Osteoblast (primary cell): ENCODE data around the gene SCAMP2. TPM values are rescaled to one million over a fixed set of nuclear protein-coding genes. Genes with fewer than 3 reads are reported as not detected.

Experiments
- DNase-seq: peaks from one replicate; pipeline ENCODE4 v3.0.0; 2011; ENCODE audit warnings: low spot score, mixed read lengths; ENCODE audit not compliant: insufficient read length; ENCODE audit errors: missing footprints
- H2AFZ ChIP-seq: 2 replicates; pipeline ENCODE4 v1.6.0; 2011; ENCODE audit warnings: mild to moderate bottlenecking, low read length
- H3K27ac ChIP-seq: 2 replicates; pipeline ENCODE4 v1.5.1; 2011; ENCODE audit warnings: mild to moderate bottlenecking, low read depth, low read length, moderate library complexity
- H3K27me3 ChIP-seq: 2 replicates; pipeline ENCODE4 v1.6.0; 2012; ENCODE audit warnings: mild to moderate bottlenecking, control low read depth, inconsistent platforms, low read length, moderate library complexity; ENCODE audit not compliant: insufficient read depth
- H3K36me3 ChIP-seq: 2 replicates; pipeline ENCODE4 v1.5.1; 2011; ENCODE audit warnings: mild to moderate bottlenecking, low read length, control low read depth, moderate library complexity; ENCODE audit not compliant: insufficient read depth
- H3K4me1 ChIP-seq: 2 replicates; pipeline ENCODE4 v1.5.1; 2011; ENCODE audit warnings: mild to moderate bottlenecking, low read length, control low read depth, moderate library complexity; ENCODE audit not compliant: insufficient read depth
- H3K4me2 ChIP-seq: 2 replicates; pipeline ENCODE4 v1.6.0; 2011; ENCODE audit warnings: mild to moderate bottlenecking, low read length; ENCODE audit not compliant: insufficient read depth
- H3K4me3 ChIP-seq: fragments of 200-600 bp; sonication (generic); 3 replicates; pipeline ENCODE4 v1.5.1; 2012; ENCODE audit warnings: mild to moderate bottlenecking, low read length, inconsistent platforms; ENCODE audit not compliant: insufficient read depth
- H3K79me2 ChIP-seq: 2 replicates; pipeline ENCODE4 v1.6.0; 2012; ENCODE audit warnings: mild to moderate bottlenecking, low read length, control low read depth, inconsistent platforms; ENCODE audit not compliant: insufficient read depth
- H3K9me3 ChIP-seq: 2 replicates; pipeline ENCODE4 v1.5.1; 2011; ENCODE audit warnings: low read depth, low read length, control low read depth
- H4K20me1 ChIP-seq: 2 replicates; pipeline ENCODE4 v1.6.0; 2012; ENCODE audit warnings: mild to moderate bottlenecking, low read length, control low read depth; ENCODE audit not compliant: insufficient read depth
- total RNA-seq: library from RNA; depleted of rRNA; stranded (reverse); fragments of >200 nt; gene quantifications from 2 replicates; pipeline ENCODE4 v1.2.3, GENCODE V29; 2012
- TF ChIP-seq, protein P1 (sequence below): IDR thresholded peaks from 2 replicates; pipeline ENCODE4 v1.5.1; 2011; ENCODE audit warnings: mild to moderate bottlenecking, low read depth, low read length, moderate library complexity; ENCODE audit errors: extremely low read depth

Gene SCAMP2
- total RNA-seq, 1 donor = 23.9 TPM

DNA sequence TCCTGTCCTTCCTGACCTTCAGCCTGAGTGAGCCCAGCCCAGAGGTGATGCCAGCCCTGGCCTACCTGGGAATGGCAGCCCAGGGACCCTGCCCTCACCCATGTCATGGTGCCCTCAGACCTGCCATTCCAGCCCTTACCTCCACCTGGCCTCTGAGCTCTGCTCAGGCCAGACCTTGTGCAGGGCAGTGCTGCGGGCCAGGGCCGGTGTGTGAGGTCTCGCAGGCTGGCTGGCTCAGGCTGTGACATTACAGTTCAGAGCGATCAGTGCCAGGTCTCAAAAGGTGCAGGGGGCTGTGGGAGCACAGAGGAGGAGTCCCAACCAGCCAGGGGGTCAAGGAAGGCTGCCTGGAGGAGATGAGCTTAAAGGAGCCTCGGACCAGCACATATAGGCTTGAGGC, 53.1 kb downstream of the SCAMP2 start:
- no peak for DNase-seq
- H3K4me2 ChIP-seq = no peak overlapping the region
- H3K4me3 ChIP-seq = no peak overlapping the region
- H2AFZ ChIP-seq = no peak overlapping the region
- TF ChIP-seq, protein P1, sequence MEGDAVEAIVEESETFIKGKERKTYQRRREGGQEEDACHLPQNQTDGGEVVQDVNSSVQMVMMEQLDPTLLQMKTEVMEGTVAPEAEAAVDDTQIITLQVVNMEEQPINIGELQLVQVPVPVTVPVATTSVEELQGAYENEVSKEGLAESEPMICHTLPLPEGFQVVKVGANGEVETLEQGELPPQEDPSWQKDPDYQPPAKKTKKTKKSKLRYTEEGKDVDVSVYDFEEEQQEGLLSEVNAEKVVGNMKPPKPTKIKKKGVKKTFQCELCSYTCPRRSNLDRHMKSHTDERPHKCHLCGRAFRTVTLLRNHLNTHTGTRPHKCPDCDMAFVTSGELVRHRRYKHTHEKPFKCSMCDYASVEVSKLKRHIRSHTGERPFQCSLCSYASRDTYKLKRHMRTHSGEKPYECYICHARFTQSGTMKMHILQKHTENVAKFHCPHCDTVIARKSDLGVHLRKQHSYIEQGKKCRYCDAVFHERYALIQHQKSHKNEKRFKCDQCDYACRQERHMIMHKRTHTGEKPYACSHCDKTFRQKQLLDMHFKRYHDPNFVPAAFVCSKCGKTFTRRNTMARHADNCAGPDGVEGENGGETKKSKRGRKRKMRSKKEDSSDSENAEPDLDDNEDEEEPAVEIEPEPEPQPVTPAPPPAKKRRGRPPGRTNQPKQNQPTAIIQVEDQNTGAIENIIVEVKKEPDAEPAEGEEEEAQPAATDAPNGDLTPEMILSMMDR = no peak
- H4K20me1 ChIP-seq = no peaks in the 10 kb centered on the region
- no peak overlapping the region for H3K27ac ChIP-seq
- H3K4me1 ChIP-seq = no peaks in the 10 kb centered on the region
- no peaks in the 10 kb centered on the region for H3K9me3 ChIP-seq
- H3K36me3 ChIP-seq = no peaks in the 10 kb centered on the region
- peaks cover 4% of the 10 kb centered on the region for H3K27me3 ChIP-seq
- H3K79me2 ChIP-seq = no peaks in the 10 kb centered on the region

DNA sequence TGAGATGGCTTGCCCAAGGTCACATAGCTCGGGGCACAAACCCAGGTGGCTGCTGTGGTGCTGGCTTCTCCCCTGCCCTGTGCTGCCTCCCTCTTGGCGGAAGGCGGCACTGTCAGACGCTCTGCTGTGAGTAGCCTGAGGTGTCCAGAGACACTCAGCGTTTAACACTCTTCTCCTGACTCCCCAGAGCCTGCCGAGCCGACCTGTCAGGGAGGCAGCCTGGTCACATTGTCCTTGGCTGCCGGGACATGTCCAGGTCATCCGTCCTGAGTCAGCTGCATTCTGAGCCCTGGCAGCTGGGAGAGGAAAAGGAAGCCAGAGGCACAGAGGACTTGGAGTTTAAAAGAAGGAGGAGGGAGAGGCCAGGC, 55.8 kb downstream of the SCAMP2 start:
- Histone ChIP-seq H3K36me3 (no peaks in the 10 kb centered on the region), H3K79me2 (no peaks in the 10 kb centered on the region), H4K20me1 (no peaks in the 10 kb centered on the region), H3K27me3 (no peaks in the 10 kb centered on the region), H3K4me3 (no peak overlapping the region), H2AFZ (no peak overlapping the region), H3K9me3 (no peaks in the 10 kb centered on the region), H3K4me2 (no peak overlapping the region), H3K27ac (no peak overlapping the region), H3K4me1 (no peaks in the 10 kb centered on the region)
- TF ChIP-seq, protein P1 = peak; percentile 31
- DNase-seq = no peak

DNA sequence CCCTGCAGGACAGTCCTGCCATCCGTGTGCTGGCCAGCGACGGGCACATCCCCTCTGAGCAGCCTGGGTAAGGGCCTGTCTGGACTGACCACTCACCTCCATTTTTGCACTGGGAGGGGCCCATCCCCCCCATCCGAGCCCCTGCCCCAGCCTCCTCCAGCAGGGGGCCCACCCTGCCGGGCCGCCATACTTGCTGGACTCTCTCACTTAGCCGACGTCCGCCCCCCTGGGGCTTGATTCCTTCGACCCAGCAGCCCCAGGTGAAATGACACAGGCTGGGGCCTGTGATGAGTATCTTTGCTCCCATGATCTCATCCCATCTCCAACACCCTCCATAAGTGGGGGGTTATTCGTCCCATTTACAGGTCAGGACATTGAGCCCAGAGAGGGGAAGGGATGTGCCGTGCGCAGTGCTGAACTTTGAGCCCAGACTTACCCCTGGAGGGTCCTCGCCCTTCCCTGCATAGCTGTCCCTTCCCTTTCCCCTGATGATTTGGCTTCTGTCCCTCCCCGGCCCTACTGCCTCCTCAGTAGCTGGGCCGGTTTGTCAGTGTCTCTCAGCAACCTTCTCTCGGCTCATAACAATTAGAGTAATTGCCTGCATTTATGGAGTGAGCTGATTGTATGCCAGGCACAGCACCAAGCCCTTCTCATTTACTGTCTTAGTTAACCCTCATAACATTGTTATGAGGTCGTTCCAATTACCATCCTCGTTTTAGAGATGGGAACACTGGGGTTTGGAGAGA, 56.4 kb downstream of the SCAMP2 start:
- Histone ChIP-seq H3K27me3 (no peaks in the 10 kb centered on the region), H2AFZ (no peak overlapping the region)
- TF ChIP-seq, protein P1 = no peak

DNA sequence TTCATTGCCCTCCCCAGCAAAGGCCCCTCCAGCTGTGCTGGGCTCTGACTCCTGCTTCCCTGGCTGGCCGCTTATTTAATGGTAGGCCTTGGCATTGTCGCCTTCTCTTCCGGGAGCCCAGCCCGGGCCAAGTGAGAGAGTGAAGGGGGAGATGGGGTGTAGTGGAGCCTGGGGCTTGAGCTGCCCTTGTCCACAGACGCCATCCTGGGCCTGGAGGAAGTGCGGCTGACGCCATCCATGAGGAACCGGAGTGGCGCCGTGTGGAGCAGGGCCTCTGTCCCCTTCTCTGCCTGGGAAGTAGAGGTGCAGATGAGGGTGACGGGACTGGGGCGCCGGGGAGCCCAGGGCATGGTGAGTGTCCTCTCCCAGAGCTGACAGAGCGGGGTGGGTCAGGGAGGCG, 57.2 kb downstream of the SCAMP2 start:
- no peak overlapping the region for H2AFZ ChIP-seq

More for the DNA sequence above, 56.4 kb downstream of the SCAMP2 start:
- no peak overlapping the region for H3K4me3 ChIP-seq
- peak; percentile 83 for DNase-seq
- H3K4me1 ChIP-seq = no peaks in the 10 kb centered on the region
- no peak overlapping the region for H3K4me2 ChIP-seq
- H4K20me1 ChIP-seq = no peaks in the 10 kb centered on the region
- no peaks in the 10 kb centered on the region for H3K9me3 ChIP-seq
- no peak overlapping the region for H3K27ac ChIP-seq
- no peaks in the 10 kb centered on the region for H3K36me3 ChIP-seq
- no peaks in the 10 kb centered on the region for H3K79me2 ChIP-seq

More for the DNA sequence above, 57.2 kb downstream of the SCAMP2 start:
- no peak overlapping the region for H3K4me2 ChIP-seq
- DNase-seq = no peak
- no peaks in the 10 kb centered on the region for H3K79me2 ChIP-seq
- TF ChIP-seq, protein P1 = no peak
- no peaks in the 10 kb centered on the region for H3K9me3 ChIP-seq
- H3K27ac ChIP-seq = no peak overlapping the region
- no peaks in the 10 kb centered on the region for H3K36me3 ChIP-seq
- no peaks in the 10 kb centered on the region for H4K20me1 ChIP-seq
- no peaks in the 10 kb centered on the region for H3K27me3 ChIP-seq
- no peak overlapping the region for H3K4me3 ChIP-seq
- no peaks in the 10 kb centered on the region for H3K4me1 ChIP-seq
